ENCODE results near the gene SH2D3C. TPM values are rescaled to one million over a fixed set of nuclear protein-coding genes. Genes with fewer than 3 reads are reported as not detected.

SH2D3C gene
- total RNA-seq, 1 donor from 2014 or later = 19.3 TPM

GRCh38 chr9:127806871-127807270, 28.4 kb upstream of the SH2D3C start:
- DNase-seq (ENCODE audit: extremely low spot score, unreplicated experiment) = no peak
- no peaks in the 10 kb centered on the region for H3K27me3 Mint-ChIP-seq (ENCODE audit: unreplicated experiment)
- peaks cover 13% of the 10 kb centered on the region for H3K36me3 Mint-ChIP-seq (ENCODE audit: unreplicated experiment)
- no peaks in the 10 kb centered on the region for H3K9me3 Mint-ChIP-seq (ENCODE audit: unreplicated experiment)
- H3K4me3 Mint-ChIP-seq (ENCODE audit: unreplicated experiment) = no peak overlapping the region
- H3K27ac Mint-ChIP-seq (ENCODE audit: unreplicated experiment) = no peak overlapping the region
- peaks cover 25% of the 10 kb centered on the region for H3K4me1 Mint-ChIP-seq (ENCODE audit: unreplicated experiment)
- TF ChIP-seq CTCF (IDR thresholded peaks at IDR 0.05) = no peak

- Mint-ChIP-seq H3K27ac (ENCODE audit: unreplicated experiment) (no peak overlapping the region), H3K36me3 (ENCODE audit: unreplicated experiment) (peaks cover 13% of the 10 kb centered on the region), H3K9me3 (ENCODE audit: unreplicated experiment) (no peaks in the 10 kb centered on the region), H3K4me1 (ENCODE audit: unreplicated experiment) (peaks cover 28% of the 10 kb centered on the region), H3K4me3 (ENCODE audit: unreplicated experiment) (no peak overlapping the region), H3K27me3 (ENCODE audit: unreplicated experiment) (no peaks in the 10 kb centered on the region)
- peak; percentile 49 for TF ChIP-seq CTCF (IDR thresholded peaks at IDR 0.05)
- DNase-seq (ENCODE audit: extremely low spot score, unreplicated experiment) = no peak
Measured at GRCh38 chr9:127805620-127806019, 27.2 kb upstream of the SH2D3C start.

GRCh38 chr9:127803507-127804352, 25.3 kb upstream of the SH2D3C start:
- H3K36me3 Mint-ChIP-seq (ENCODE audit: unreplicated experiment) = peaks cover 11% of the 10 kb centered on the region
- no peaks in the 10 kb centered on the region for H3K27me3 Mint-ChIP-seq (ENCODE audit: unreplicated experiment)
- DNase-seq (ENCODE audit: extremely low spot score, unreplicated experiment) = no peak
- no peaks in the 10 kb centered on the region for H3K9me3 Mint-ChIP-seq (ENCODE audit: unreplicated experiment)
- H3K4me3 Mint-ChIP-seq (ENCODE audit: unreplicated experiment) = peak overlapping the region; percentile 93
- H3K4me1 Mint-ChIP-seq (ENCODE audit: unreplicated experiment) = peaks cover 28% of the 10 kb centered on the region
- H3K27ac Mint-ChIP-seq (ENCODE audit: unreplicated experiment) = peak overlapping the region; percentile 96
- TF ChIP-seq CTCF (IDR thresholded peaks at IDR 0.05) = no peak

GRCh38 chr9:127802576-127803443, 24.3 kb upstream of the SH2D3C start, which contains the start of gene FPGS:
Gene FPGS (plus strand): TSS chr9:127802882. CDS start chr9:127802925, 43 bp downstream.
- peaks cover 28% of the 10 kb centered on the region for H3K4me1 Mint-ChIP-seq (ENCODE audit: unreplicated experiment)
- H3K4me3 Mint-ChIP-seq (ENCODE audit: unreplicated experiment) = peak within 1 kb of the TSS; percentile 93
- no peak for TF ChIP-seq CTCF (IDR thresholded peaks at IDR 0.05)
- no peaks in the 10 kb centered on the region for H3K27me3 Mint-ChIP-seq (ENCODE audit: unreplicated experiment)
- no peaks in the 10 kb centered on the region for H3K9me3 Mint-ChIP-seq (ENCODE audit: unreplicated experiment)
- DNase-seq (ENCODE audit: extremely low spot score, unreplicated experiment) = peak; percentile 93
- H3K27ac Mint-ChIP-seq (ENCODE audit: unreplicated experiment) = peak within 1 kb of the TSS; percentile 96
- peaks cover 9% of the 10 kb centered on the region for H3K36me3 Mint-ChIP-seq (ENCODE audit: unreplicated experiment)
